ENCODE data around the gene TRPM4. TPM values are rescaled to one million over a fixed set of nuclear protein-coding genes. Genes with fewer than 3 reads are reported as not detected.
"Not testable (repeated sequence)": the region's sequence is repeated elsewhere in the genome, so short reads cannot be mapped to it uniquely, and the experiment has no call there.

The TRPM4 gene
- total RNA-seq, 1 donor from 2014 or later: 35.5 TPM

- no peak for DNase-seq (ENCODE audit: extremely low read depth, low read depth, low spot score)
Observed at GRCh38 chr19:49186108-49186507, 28.5 kb downstream of the TRPM4 start.

GRCh38 chr19:49188626-49189200, 31.1 kb downstream of the TRPM4 start:
- DNase-seq (ENCODE audit: extremely low read depth, low read depth, low spot score): no peak

GRCh38 chr19:49189259-49189658, 31.7 kb downstream of the TRPM4 start:
- no peak for DNase-seq (ENCODE audit: extremely low read depth, low read depth, low spot score)

- no peak for DNase-seq (ENCODE audit: extremely low read depth, low read depth, low spot score)
Observed at GRCh38 chr19:49190781-49191180, 33.2 kb downstream of the TRPM4 start.

GRCh38 chr19:49193822-49194394, 36.3 kb downstream of the TRPM4 start:
- no peak for DNase-seq (ENCODE audit: extremely low read depth, low read depth, low spot score)

GRCh38 chr19:49194408-49194807, 36.8 kb downstream of the TRPM4 start:
- no peak for DNase-seq (ENCODE audit: extremely low read depth, low read depth, low spot score)

- DNase-seq (ENCODE audit: extremely low read depth, low read depth, low spot score): no peak
Observed at GRCh38 chr19:49196527-49197240, 39.1 kb downstream of the TRPM4 start.

GRCh38 chr19:49200238-49200862, 42.8 kb downstream of the TRPM4 start:
- DNase-seq (ENCODE audit: extremely low read depth, low read depth, low spot score): no peak

GRCh38 chr19:49201042-49201441, 43.5 kb downstream of the TRPM4 start:
- DNase-seq (ENCODE audit: extremely low read depth, low read depth, low spot score): no peak

GRCh38 chr19:49205114-49205513, 47.5 kb downstream of the TRPM4 start:
- DNase-seq (ENCODE audit: extremely low read depth, low read depth, low spot score): no peak

GRCh38 chr19:49209502-49209901, 51.9 kb downstream of the TRPM4 start:
- DNase-seq (ENCODE audit: extremely low read depth, low read depth, low spot score): not testable (repeated sequence)

GRCh38 chr19:49210108-49210900, 52.7 kb downstream of the TRPM4 start:
- DNase-seq (ENCODE audit: extremely low read depth, low read depth, low spot score): no peak

- DNase-seq (ENCODE audit: extremely low read depth, low read depth, low spot score): no peak
Observed at GRCh38 chr19:49210901-49211451, 53.4 kb downstream of the TRPM4 start.

GRCh38 chr19:49212016-49212701, 54.6 kb downstream of the TRPM4 start:
- no peak for DNase-seq (ENCODE audit: extremely low read depth, low read depth, low spot score)

GRCh38 chr19:49213791-49214190, 56.2 kb downstream of the TRPM4 start:
- DNase-seq (ENCODE audit: extremely low read depth, low read depth, low spot score): no peak

- DNase-seq (ENCODE audit: extremely low read depth, low read depth, low spot score): no peak
Observed at GRCh38 chr19:49214701-49215100, 57.1 kb downstream of the TRPM4 start.

- no peak for DNase-seq (ENCODE audit: extremely low read depth, low read depth, low spot score)
Observed at GRCh38 chr19:49216071-49216470, 58.5 kb downstream of the TRPM4 start.

GRCh38 chr19:49217382-49217781, 59.8 kb downstream of the TRPM4 start:
- DNase-seq (ENCODE audit: extremely low read depth, low read depth, low spot score): no peak

- DNase-seq (ENCODE audit: extremely low read depth, low read depth, low spot score): no peak
Observed at GRCh38 chr19:49222011-49222410, 64.4 kb downstream of the TRPM4 start.

GRCh38 chr19:49222528-49222927, 64.9 kb downstream of the TRPM4 start:
- DNase-seq (ENCODE audit: extremely low read depth, low read depth, low spot score): no peak

Measured in glomerular endothelial cell (primary cell).